Measurements from ENCODE around the gene KANK3. TPM values are rescaled to one million over a fixed set of nuclear protein-coding genes. Genes with fewer than 3 reads are reported as not detected.
A peak's percentile ranks its signal among the peaks of the same experiment; 100 is the strongest.

KANK3 gene
- total RNA-seq, 1 donor from 2014 or later = 10.4 TPM

DNA sequence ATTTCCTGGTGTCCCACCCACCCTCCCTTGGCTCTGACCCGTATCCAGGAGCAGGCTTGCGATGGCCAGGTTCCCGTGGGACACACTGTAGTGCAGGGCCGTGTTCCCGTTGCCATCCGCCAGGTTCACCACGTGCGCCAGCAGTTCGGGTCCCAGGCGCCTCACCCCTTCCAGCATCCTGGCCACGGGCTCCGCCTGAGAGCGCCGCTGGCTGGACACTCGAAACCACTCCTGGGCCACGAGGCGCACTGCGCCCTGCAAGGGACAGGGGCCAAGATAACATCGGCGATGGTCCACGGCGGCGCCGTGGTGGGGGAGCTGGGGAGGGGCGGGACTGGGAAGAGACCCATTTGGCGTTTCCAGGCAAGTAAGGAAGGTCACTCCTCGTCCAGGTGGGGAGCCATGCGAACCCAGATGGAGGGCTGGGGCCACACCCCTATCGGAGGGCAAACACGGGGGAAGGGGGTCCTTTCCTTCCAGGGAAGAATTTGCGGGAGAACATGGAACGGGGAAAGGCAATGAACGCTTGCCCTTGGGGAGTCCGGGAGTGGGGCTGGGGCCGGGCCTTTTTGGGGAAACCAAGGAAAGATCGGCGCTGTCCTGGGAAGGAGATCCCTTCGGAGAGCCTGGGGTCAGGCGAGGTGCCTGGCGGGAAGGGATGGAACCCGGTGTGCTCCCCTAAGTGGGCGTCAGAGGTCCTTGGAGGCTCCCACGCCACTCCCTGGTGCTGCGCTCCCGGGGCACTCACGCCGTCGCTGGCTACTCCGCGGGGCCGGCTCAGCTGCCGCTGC is 9.9 kb downstream of the KANK3 start:
- Histone ChIP-seq H3K9ac (ENCODE audit: low read depth in 1 of 3, low read length in 3 of 3) (no peak overlapping the region), H3K9me3 (ENCODE audit: control insufficient read depth in 3 of 3, low read length in 3 of 3) (no peaks in the 10 kb centered on the region), H3K36me3 (ENCODE audit: control insufficient read depth in 3 of 3, insufficient read depth in 3 of 3, low read length in 3 of 3) (no peaks in the 10 kb centered on the region), H3K4me3 (ENCODE audit: low read length in 3 of 3) (peak overlapping the region in 1 of 3 donors; percentile 22), H3K27me3 (ENCODE audit: control insufficient read depth in 3 of 3, insufficient read depth in 3 of 3, low read length in 3 of 3) (peaks cover 19 to 37% (median 20%) of the 10 kb centered on the region in 3 donors), H3K27ac (ENCODE audit: low read depth, low read length) (no peak overlapping the region), H3K4me1 (ENCODE audit: control insufficient read depth in 3 of 3, insufficient read depth in 3 of 3, low read length in 3 of 3) (peaks cover 0 to 12% (median 9%) of the 10 kb centered on the region in 3 donors)

DNA sequence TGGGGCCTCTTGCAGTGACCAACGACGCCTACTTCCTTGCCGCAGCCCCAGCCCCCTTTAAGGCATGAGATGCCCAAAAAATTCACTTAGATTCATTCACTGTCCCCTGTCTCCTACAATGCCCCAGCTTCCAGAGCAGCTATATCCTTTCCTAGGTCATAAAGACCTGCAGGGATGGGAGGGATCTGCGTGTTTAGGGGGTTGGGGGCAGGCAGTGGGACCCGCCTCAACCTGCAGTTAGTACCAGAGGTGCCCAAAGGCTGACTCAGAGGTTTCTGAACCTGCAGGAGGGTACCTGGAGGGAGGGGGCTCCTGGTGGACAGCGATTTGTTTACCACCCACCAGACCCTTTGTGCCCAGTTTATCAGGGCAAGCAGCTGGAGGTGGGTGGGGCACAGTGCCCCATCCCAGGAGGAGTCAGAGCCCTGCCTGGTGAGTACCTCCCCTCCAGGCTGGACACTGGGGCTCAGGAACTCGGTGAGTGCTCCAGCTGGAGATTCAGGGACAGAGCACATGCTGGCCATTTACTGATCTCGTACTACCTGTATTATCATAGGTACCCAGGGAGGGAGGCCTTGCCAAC is 11.7 kb downstream of the KANK3 start:
- H3K9me3 ChIP-seq (ENCODE audit: control insufficient read depth in 3 of 3, low read length in 3 of 3) = no peaks in the 10 kb centered on the region
- H3K4me1 ChIP-seq (ENCODE audit: control insufficient read depth in 3 of 3, insufficient read depth in 3 of 3, low read length in 3 of 3) = peaks cover 0 to 12% (median 6%) of the 10 kb centered on the region in 3 donors
- no peak overlapping the region for H3K27ac ChIP-seq (ENCODE audit: low read depth, low read length)
- no peaks in the 10 kb centered on the region for H3K36me3 ChIP-seq (ENCODE audit: control insufficient read depth in 3 of 3, insufficient read depth in 3 of 3, low read length in 3 of 3)
- H3K27me3 ChIP-seq (ENCODE audit: control insufficient read depth in 3 of 3, insufficient read depth in 3 of 3, low read length in 3 of 3) = peaks cover 15 to 25% (median 20%) of the 10 kb centered on the region in 3 donors
- H3K9ac ChIP-seq (ENCODE audit: low read depth in 1 of 3, low read length in 3 of 3) = no peak overlapping the region
- no peak overlapping the region for H3K4me3 ChIP-seq (ENCODE audit: low read length in 3 of 3)

- Histone ChIP-seq H3K9ac (ENCODE audit: low read depth in 1 of 3, low read length in 3 of 3) (no peak overlapping the region), H3K27me3 (ENCODE audit: control insufficient read depth in 3 of 3, insufficient read depth in 3 of 3, low read length in 3 of 3) (peaks cover 15 to 20% (median 17%) of the 10 kb centered on the region in 3 donors), H3K36me3 (ENCODE audit: control insufficient read depth in 3 of 3, insufficient read depth in 3 of 3, low read length in 3 of 3) (no peaks in the 10 kb centered on the region), H3K4me3 (ENCODE audit: low read length in 3 of 3) (no peak overlapping the region), H3K9me3 (ENCODE audit: control insufficient read depth in 3 of 3, low read length in 3 of 3) (no peaks in the 10 kb centered on the region), H3K4me1 (ENCODE audit: control insufficient read depth in 3 of 3, insufficient read depth in 3 of 3, low read length in 3 of 3) (peaks cover 0 to 12% (median 6%) of the 10 kb centered on the region in 3 donors), H3K27ac (ENCODE audit: low read depth, low read length) (no peak overlapping the region)
Observed at GRCh38 chr19:8329996-8330395, 13.1 kb downstream of the KANK3 start.

- H3K9ac ChIP-seq (ENCODE audit: low read depth in 1 of 3, low read length in 3 of 3) = no peak overlapping the region
- H3K4me3 ChIP-seq (ENCODE audit: low read length in 3 of 3) = no peak overlapping the region
- H3K4me1 ChIP-seq (ENCODE audit: control insufficient read depth in 3 of 3, insufficient read depth in 3 of 3, low read length in 3 of 3) = peaks cover 25 to 39% (median 31%) of the 10 kb centered on the region in 3 donors
- no peak overlapping the region for H3K27ac ChIP-seq (ENCODE audit: low read depth, low read length)
- peaks cover 14 to 25% (median 15%) of the 10 kb centered on the region in 3 donors for H3K36me3 ChIP-seq (ENCODE audit: control insufficient read depth in 3 of 3, insufficient read depth in 3 of 3, low read length in 3 of 3)
- no peaks in the 10 kb centered on the region for H3K9me3 ChIP-seq (ENCODE audit: control insufficient read depth in 3 of 3, low read length in 3 of 3)
- no peaks in the 10 kb centered on the region for H3K27me3 ChIP-seq (ENCODE audit: control insufficient read depth in 3 of 3, insufficient read depth in 3 of 3, low read length in 3 of 3)
Observed at GRCh38 chr19:8325454-8325853, 17.6 kb downstream of the KANK3 start.

DNA sequence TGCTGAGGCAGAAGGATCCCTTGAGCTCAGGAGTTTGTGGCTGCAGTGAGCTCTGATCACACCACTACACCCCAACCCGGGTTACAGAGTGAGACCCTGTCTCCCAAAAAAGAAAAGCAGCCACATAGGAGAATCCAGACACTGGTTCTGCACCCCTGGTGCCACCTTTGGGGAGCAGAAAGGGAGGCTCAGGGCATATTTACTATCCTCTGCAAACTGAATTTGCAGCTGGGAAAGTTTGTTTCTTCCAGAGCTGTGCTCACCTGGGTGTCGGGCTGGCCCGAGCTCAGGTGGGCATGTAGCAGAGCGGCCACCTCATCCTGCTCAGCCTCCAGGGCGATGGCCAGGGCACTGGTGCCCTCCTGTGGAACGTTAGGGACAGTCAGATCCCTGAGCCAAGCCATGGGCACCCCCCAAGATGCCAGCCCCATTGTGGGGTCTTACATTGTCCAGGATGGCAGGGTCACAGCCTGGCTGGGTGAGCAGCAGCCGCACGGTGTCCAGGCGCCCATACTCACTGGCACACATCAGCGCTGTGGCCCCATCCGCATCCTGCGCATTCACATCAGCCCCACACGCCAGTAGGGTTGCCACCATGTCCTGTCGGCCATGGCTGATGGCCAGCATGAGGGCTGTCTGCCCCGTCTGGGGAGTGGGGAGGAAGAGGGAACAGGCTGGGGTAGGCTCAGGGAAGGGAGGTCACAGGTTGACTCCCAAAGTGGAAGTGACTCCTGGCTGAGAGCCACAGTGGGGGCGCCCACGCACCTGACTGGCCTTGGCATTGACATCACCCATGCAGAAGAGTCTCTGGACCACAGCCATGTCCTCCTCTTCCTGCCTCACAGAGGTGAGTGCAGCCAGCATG is 18.6 kb downstream of the KANK3 start:
- Histone ChIP-seq H3K27ac (ENCODE audit: low read depth, low read length) (no peak overlapping the region), H3K9me3 (ENCODE audit: control insufficient read depth in 3 of 3, low read length in 3 of 3) (no peaks in the 10 kb centered on the region), H3K4me3 (ENCODE audit: low read length in 3 of 3) (no peak overlapping the region), H3K9ac (ENCODE audit: low read depth in 1 of 3, low read length in 3 of 3) (no peak overlapping the region), H3K36me3 (ENCODE audit: control insufficient read depth in 3 of 3, insufficient read depth in 3 of 3, low read length in 3 of 3) (peaks cover 14 to 25% (median 15%) of the 10 kb centered on the region in 3 donors), H3K27me3 (ENCODE audit: control insufficient read depth in 3 of 3, insufficient read depth in 3 of 3, low read length in 3 of 3) (no peaks in the 10 kb centered on the region), H3K4me1 (ENCODE audit: control insufficient read depth in 3 of 3, insufficient read depth in 3 of 3, low read length in 3 of 3) (peaks cover 35 to 48% (median 39%) of the 10 kb centered on the region in 3 donors)

GRCh38 chr19:8323781-8324185 is 19.3 kb downstream of the KANK3 start:
- H3K4me1 ChIP-seq (ENCODE audit: control insufficient read depth in 3 of 3, insufficient read depth in 3 of 3, low read length in 3 of 3) = peaks cover 35 to 48% (median 39%) of the 10 kb centered on the region in 3 donors

DNA sequence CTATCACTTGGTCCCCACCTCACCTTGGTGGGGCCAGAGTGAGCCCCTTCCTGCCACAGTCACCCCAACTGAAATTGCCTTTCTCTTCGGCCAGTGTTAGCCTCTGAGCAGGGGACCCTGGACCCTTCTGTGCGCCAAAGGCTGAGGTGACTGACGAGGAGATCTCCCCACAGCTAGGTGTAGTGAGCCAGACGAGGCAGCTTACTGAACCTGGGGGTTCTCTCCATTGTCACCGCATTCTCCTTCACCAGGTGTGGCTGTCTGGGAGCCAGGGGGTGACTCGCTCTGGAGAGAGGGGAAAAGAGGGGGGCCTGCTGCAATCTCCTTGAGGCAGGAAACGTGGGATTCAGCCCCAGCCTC is 20.4 kb downstream of the KANK3 start:
- H3K4me3 ChIP-seq (ENCODE audit: low read length in 3 of 3) = peak overlapping the region; percentile 99 to 100 (median 99)
- H3K9me3 ChIP-seq (ENCODE audit: control insufficient read depth in 3 of 3, low read length in 3 of 3) = no peaks in the 10 kb centered on the region
- H3K9ac ChIP-seq (ENCODE audit: low read depth in 1 of 3, low read length in 3 of 3) = peak overlapping the region; percentile 91 to 100 (median 92)
- peaks cover 35 to 48% (median 39%) of the 10 kb centered on the region in 3 donors for H3K4me1 ChIP-seq (ENCODE audit: control insufficient read depth in 3 of 3, insufficient read depth in 3 of 3, low read length in 3 of 3)
- H3K27me3 ChIP-seq (ENCODE audit: control insufficient read depth in 3 of 3, insufficient read depth in 3 of 3, low read length in 3 of 3) = no peaks in the 10 kb centered on the region
- H3K27ac ChIP-seq (ENCODE audit: low read depth, low read length) = no peak overlapping the region
- H3K36me3 ChIP-seq (ENCODE audit: control insufficient read depth in 3 of 3, insufficient read depth in 3 of 3, low read length in 3 of 3) = peaks cover 14 to 25% (median 15%) of the 10 kb centered on the region in 3 donors

More at GRCh38 chr19:8323781-8324185, 19.3 kb downstream of the KANK3 start:
- no peak overlapping the region for H3K9ac ChIP-seq (ENCODE audit: low read depth in 1 of 3, low read length in 3 of 3)
- H3K27me3 ChIP-seq (ENCODE audit: control insufficient read depth in 3 of 3, insufficient read depth in 3 of 3, low read length in 3 of 3) = no peaks in the 10 kb centered on the region
- H3K9me3 ChIP-seq (ENCODE audit: control insufficient read depth in 3 of 3, low read length in 3 of 3) = no peaks in the 10 kb centered on the region
- peaks cover 14 to 25% (median 15%) of the 10 kb centered on the region in 3 donors for H3K36me3 ChIP-seq (ENCODE audit: control insufficient read depth in 3 of 3, insufficient read depth in 3 of 3, low read length in 3 of 3)
- no peak overlapping the region for H3K4me3 ChIP-seq (ENCODE audit: low read length in 3 of 3)
- no peak overlapping the region for H3K27ac ChIP-seq (ENCODE audit: low read depth, low read length)

GRCh38 chr19:8321986-8322637 is 20.9 kb downstream of the KANK3 start:
- Histone ChIP-seq H3K4me3 (ENCODE audit: low read length in 3 of 3) (peak overlapping the region; percentile 99 to 100 (median 99)), H3K9ac (ENCODE audit: low read depth in 1 of 3, low read length in 3 of 3) (peak overlapping the region; percentile 91 to 100 (median 92)), H3K36me3 (ENCODE audit: control insufficient read depth in 3 of 3, insufficient read depth in 3 of 3, low read length in 3 of 3) (peaks cover 14 to 25% (median 15%) of the 10 kb centered on the region in 3 donors), H3K27me3 (ENCODE audit: control insufficient read depth in 3 of 3, insufficient read depth in 3 of 3, low read length in 3 of 3) (no peaks in the 10 kb centered on the region), H3K4me1 (ENCODE audit: control insufficient read depth in 3 of 3, insufficient read depth in 3 of 3, low read length in 3 of 3) (peaks cover 35 to 48% (median 39%) of the 10 kb centered on the region in 3 donors), H3K9me3 (ENCODE audit: control insufficient read depth in 3 of 3, low read length in 3 of 3) (no peaks in the 10 kb centered on the region), H3K27ac (ENCODE audit: low read depth, low read length) (peak overlapping the region; percentile 94)
